Activated naive CD4-positive, alpha-beta T cell treated with anti-CD3 and anti-CD28 coated beads for 36 hours (primary cell): ENCODE measurements around the gene PCGF1. TPM values are rescaled to one million over a fixed set of nuclear protein-coding genes. Genes with fewer than 3 reads are reported as not detected.
A peak's percentile ranks its signal among the peaks of the same experiment; 100 is the strongest.

ENCODE experiments used
- CTCF ChIA-PET: fragments of 350-600 bp; sonication (Branson Sonifier 250); formaldehyde crosslinking; loops from one replicate; lab custom pipeline; 2021; ENCODE audit warnings: antibody characterized with exemption; lab: Charles Lee
- DNase-seq: peaks from one replicate; pipeline ENCODE4 v3.0.0-alpha.2; 2020
- H3K27ac Mint-ChIP-seq: one replicate; pipeline ENCODE4 v1.8.0; 2021; ENCODE audit warnings: mild to moderate bottlenecking, mixed read lengths
- H3K27me3 Mint-ChIP-seq: one replicate; pipeline ENCODE4 v1.8.0; 2021; ENCODE audit warnings: low read depth, mixed read lengths
- H3K36me3 Mint-ChIP-seq: one replicate; pipeline ENCODE4 v1.8.0; 2021; ENCODE audit warnings: low read depth, mixed read lengths
- H3K4me1 Mint-ChIP-seq: one replicate; pipeline ENCODE4 v1.8.0; 2021; ENCODE audit warnings: low read depth, mixed read lengths
- H3K4me3 Mint-ChIP-seq: one replicate; pipeline ENCODE4 v1.8.0; 2021; ENCODE audit warnings: mild to moderate bottlenecking, moderate library complexity, mixed read lengths
- H3K9me3 Mint-ChIP-seq: one replicate; pipeline ENCODE4 v1.8.0; 2021; ENCODE audit warnings: mixed read lengths
- intact Hi-C: fragments of 100-400 bp; cut with micrococcal nuclease; formaldehyde crosslinking; loops from one replicate; pipeline ENCODE4 v1.15.1; 2023
- total RNA-seq, 2 experiments: library from RNA; stranded (reverse); gene quantifications; one replicate each; pipeline ENCODE4 v1.2.3, GENCODE V29; 2021

The PCGF1 gene
- total RNA-seq, 2 experiments from 2014 or later = 21.1 to 24.4 TPM

DNA sequence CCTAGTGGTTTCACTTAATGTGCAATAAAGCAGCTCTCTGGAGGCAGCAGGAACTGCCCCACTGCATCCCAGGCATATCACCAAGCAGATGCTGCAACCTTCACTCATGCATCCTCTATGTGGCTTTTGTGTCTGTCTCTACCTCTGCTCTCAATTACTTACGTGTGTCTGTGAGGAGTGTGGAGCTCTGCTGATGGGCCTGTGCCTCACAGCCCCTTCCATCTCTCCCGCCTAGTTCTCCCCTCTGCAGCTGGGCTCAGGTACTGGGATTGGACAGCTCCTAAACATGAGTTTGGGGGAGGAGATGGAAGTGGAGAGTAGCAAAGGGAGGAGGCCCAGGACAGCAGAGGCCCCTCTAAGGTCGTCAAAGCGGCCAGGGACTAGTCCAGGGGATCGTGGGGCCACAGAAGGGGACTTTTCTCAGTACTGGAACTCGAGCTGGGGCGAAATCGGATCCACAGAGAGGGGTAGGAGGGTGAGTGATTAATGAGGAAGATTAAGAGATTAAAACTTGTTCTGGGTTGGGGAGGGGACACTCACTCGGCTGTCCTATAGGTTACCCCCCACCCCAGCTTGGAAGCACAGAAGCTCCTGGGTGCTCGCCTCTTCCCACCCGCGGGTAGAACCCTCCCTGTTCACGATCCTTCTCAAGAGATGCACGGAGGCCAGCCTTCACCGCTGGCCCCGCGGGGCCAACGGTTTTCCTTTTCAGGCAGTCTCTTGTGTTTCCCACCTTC, 6.0 kb downstream of the PCGF1 start:
- DNase-seq = no peak
- Mint-ChIP-seq H3K9me3 (no peaks in the 10 kb centered on the region), H3K4me3 (peak overlapping the region; percentile 36), H3K27me3 (peaks cover 70% of the 10 kb centered on the region), H3K27ac (no peak overlapping the region), H3K4me1 (peaks cover 53% of the 10 kb centered on the region), H3K36me3 (peaks cover 17% of the 10 kb centered on the region)
- CTCF ChIA-PET = interaction anchor here (0.6 to 4.8 kb wide), 5 partner anchors 13 to 1301 kb away, joined by 3 to 24 read pairs (median 10); partner anchors contain the start of genes CCDC142, TLX2 and TTC31
- intact Hi-C loops = loop anchor here (10.0 kb wide), 1 partner anchor 453 kb away; the partner anchor contains the start of gene POLE4

DNA sequence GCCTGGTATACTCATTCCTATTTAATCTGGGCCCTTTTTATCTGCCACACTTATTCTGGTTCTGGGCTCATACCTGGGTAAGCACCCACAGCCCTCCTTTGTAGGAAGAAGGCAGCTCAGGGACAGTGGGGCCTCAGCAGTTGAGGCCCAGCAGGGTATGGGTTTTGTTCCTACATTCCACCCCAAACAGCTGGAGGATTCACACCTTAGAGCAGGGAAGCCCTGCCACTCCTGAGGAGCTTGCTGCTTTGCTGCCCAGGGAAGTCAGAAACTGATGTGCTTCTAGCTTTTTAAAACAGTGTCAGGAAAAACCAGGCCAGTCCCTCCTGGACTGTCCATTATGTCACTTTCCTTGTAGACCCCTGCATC, 6.9 kb downstream of the PCGF1 start:
- Mint-ChIP-seq H3K27ac (no peak overlapping the region), H3K27me3 (peaks cover 70% of the 10 kb centered on the region), H3K9me3 (no peaks in the 10 kb centered on the region), H3K36me3 (peaks cover 13% of the 10 kb centered on the region), H3K4me3 (no peak overlapping the region), H3K4me1 (peaks cover 49% of the 10 kb centered on the region)
- DNase-seq = no peak
- intact Hi-C loops = loop anchor here (10.0 kb wide), 1 partner anchor 454 kb away; the partner anchor contains the start of gene POLE4
- CTCF ChIA-PET = interaction anchor here (0.6 to 3.7 kb wide), 5 partner anchors 14 to 86 kb away, joined by 3 to 24 read pairs (median 6); partner anchors contain the start of genes CCDC142, TLX2 and TTC31

GRCh38 chr2:74499940-74500577, 7.4 kb downstream of the PCGF1 start:
- H3K36me3 Mint-ChIP-seq = peaks cover 8% of the 10 kb centered on the region
- intact Hi-C loops = loop anchor here (5.0 to 10.0 kb wide), 2 partner anchors 32 to 455 kb away; partner anchors contain the start of gene POLE4
- DNase-seq = no peak
- CTCF ChIA-PET = interaction anchor here (0.6 to 3.7 kb wide), 5 partner anchors 15 to 87 kb away, joined by 3 to 24 read pairs (median 6); partner anchors contain the start of genes CCDC142, TLX2 and TTC31
- no peaks in the 10 kb centered on the region for H3K9me3 Mint-ChIP-seq
- peaks cover 46% of the 10 kb centered on the region for H3K4me1 Mint-ChIP-seq
- no peak overlapping the region for H3K4me3 Mint-ChIP-seq
- H3K27ac Mint-ChIP-seq = no peak overlapping the region
- H3K27me3 Mint-ChIP-seq = peaks cover 70% of the 10 kb centered on the region

DNA sequence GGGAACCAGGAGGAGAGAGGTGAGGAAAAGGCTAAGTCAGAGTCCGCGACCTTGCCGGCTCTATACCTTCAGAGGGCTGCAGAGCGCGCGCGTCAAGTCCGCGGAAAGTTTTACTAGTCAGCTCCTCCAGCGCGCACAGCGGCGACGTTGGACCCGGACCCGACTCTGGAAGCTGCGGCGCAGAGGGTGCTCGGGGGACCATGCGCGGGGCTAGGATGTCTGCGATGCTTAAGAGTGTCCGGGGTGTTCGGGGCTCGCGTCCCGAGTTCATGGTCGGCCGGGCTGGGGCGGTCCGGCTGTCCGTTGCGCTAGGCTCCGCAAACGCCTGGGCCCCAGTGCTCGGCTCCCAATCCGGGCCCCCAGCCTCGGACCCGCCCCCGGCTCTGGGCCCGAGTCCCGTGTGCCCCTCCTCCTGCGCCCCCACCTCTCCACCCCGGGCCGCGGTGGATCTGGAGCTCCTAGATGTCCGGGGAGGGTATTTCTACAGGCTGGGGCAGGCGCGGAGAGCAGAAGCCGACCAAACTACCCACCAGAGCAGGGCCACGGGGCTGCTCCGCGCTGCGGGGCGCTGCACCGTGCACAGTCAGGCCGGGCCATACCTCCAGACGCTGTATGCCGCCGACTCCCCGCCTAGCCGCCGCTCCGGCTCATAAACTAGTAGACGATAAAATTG, 8.1 kb downstream of the PCGF1 start, which contains the start of gene LBX2:
Gene LBX2, minus strand, starts transcription at position 337 of the 673 bp plus-strand sequence. Its CDS starts 66 bp downstream, at position 271.
- H3K4me3 Mint-ChIP-seq = peak within 1 kb of the TSS; percentile 67
- CTCF ChIA-PET = interaction anchor here (1.8 to 3.7 kb wide), 2 partner anchors 17 to 87 kb away, joined by 6 to 24 read pairs; partner anchors contain the start of genes CCDC142 and TTC31
- intact Hi-C loops = loop anchor here (5.0 kb wide), 1 partner anchor 33 kb away; no protein-coding TSS in a partner anchor
- peaks cover 40% of the 10 kb centered on the region for H3K4me1 Mint-ChIP-seq
- DNase-seq = peak; percentile 43
- H3K36me3 Mint-ChIP-seq = peaks cover 2% of the 10 kb centered on the region
- H3K9me3 Mint-ChIP-seq = no peaks in the 10 kb centered on the region
- peaks cover 66% of the 10 kb centered on the region for H3K27me3 Mint-ChIP-seq
- H3K27ac Mint-ChIP-seq = no peak within 1 kb of the TSS

- H3K9me3 Mint-ChIP-seq = no peaks in the 10 kb centered on the region
- peaks cover 59% of the 10 kb centered on the region for H3K27me3 Mint-ChIP-seq
- peaks cover 3% of the 10 kb centered on the region for H3K36me3 Mint-ChIP-seq
- DNase-seq = peak; percentile 45
- peak overlapping the region; percentile 67 for H3K4me3 Mint-ChIP-seq
- no peak overlapping the region for H3K27ac Mint-ChIP-seq
- CTCF ChIA-PET = interaction anchor here (1.0 to 3.7 kb wide), 3 partner anchors 17 to 88 kb away, joined by 3 to 24 read pairs (median 6); partner anchors contain the start of genes CCDC142 and TTC31
- intact Hi-C loops = loop anchor here (1.0 to 5.0 kb wide), 3 partner anchors 18 to 89 kb away; no protein-coding TSS in a partner anchor
- peaks cover 34% of the 10 kb centered on the region for H3K4me1 Mint-ChIP-seq
Measured at GRCh38 chr2:74498500-74499266, 8.8 kb downstream of the PCGF1 start.

- DNase-seq = no peak
- H3K27me3 Mint-ChIP-seq = peaks cover 51% of the 10 kb centered on the region
- no peak overlapping the region for H3K27ac Mint-ChIP-seq
- peak overlapping the region; percentile 67 for H3K4me3 Mint-ChIP-seq
- intact Hi-C loops = loop anchor here (1.0 to 5.0 kb wide), 3 partner anchors 18 to 89 kb away; no protein-coding TSS in a partner anchor
- peaks cover 30% of the 10 kb centered on the region for H3K4me1 Mint-ChIP-seq
- peaks cover 6% of the 10 kb centered on the region for H3K36me3 Mint-ChIP-seq
- CTCF ChIA-PET = interaction anchor here (1.0 kb wide), 1 partner anchor 47 kb away, joined by 3 read pairs; no protein-coding TSS in a partner anchor
- H3K9me3 Mint-ChIP-seq = no peaks in the 10 kb centered on the region
Measured at GRCh38 chr2:74497777-74498499, 9.6 kb downstream of the PCGF1 start.

- intact Hi-C loops = loop anchor here (5.0 kb wide), 1 partner anchor 35 kb away; no protein-coding TSS in a partner anchor
- no peak for DNase-seq
- Mint-ChIP-seq H3K27me3 (peaks cover 44% of the 10 kb centered on the region), H3K4me1 (peaks cover 24% of the 10 kb centered on the region), H3K27ac (no peak overlapping the region), H3K4me3 (peak overlapping the region; percentile 67), H3K36me3 (peaks cover 9% of the 10 kb centered on the region), H3K9me3 (no peaks in the 10 kb centered on the region)
- CTCF ChIA-PET = interaction anchor here (1.0 kb wide), 1 partner anchor 48 kb away, joined by 3 read pairs; no protein-coding TSS in a partner anchor
Measured at GRCh38 chr2:74496997-74497776, 10.3 kb downstream of the PCGF1 start.

- no peak for DNase-seq
- Mint-ChIP-seq H3K36me3 (peaks cover 15% of the 10 kb centered on the region), H3K27ac (no peak overlapping the region), H3K27me3 (peaks cover 26% of the 10 kb centered on the region), H3K4me1 (peaks cover 21% of the 10 kb centered on the region), H3K4me3 (no peak overlapping the region), H3K9me3 (no peaks in the 10 kb centered on the region)
- intact Hi-C loops = loop anchor here (5.0 kb wide), 1 partner anchor 37 kb away; no protein-coding TSS in a partner anchor
- CTCF ChIA-PET = interaction anchor here (3.9 kb wide), 1 partner anchor 92 kb away, joined by 21 read pairs; no protein-coding TSS in a partner anchor
Measured at GRCh38 chr2:74495440-74495839, 12.1 kb downstream of the PCGF1 start.

- no peak for DNase-seq
- peaks cover 12% of the 10 kb centered on the region for H3K27me3 Mint-ChIP-seq
- intact Hi-C loops = no loop called here
- no peak overlapping the region for H3K27ac Mint-ChIP-seq
- no peaks in the 10 kb centered on the region for H3K9me3 Mint-ChIP-seq
- peaks cover 19% of the 10 kb centered on the region for H3K36me3 Mint-ChIP-seq
- H3K4me1 Mint-ChIP-seq = peaks cover 11% of the 10 kb centered on the region
- no peak overlapping the region for H3K4me3 Mint-ChIP-seq
- CTCF ChIA-PET = interaction anchor here (0.6 to 3.9 kb wide), 3 partner anchors 50 to 98 kb away, joined by 3 to 21 read pairs (median 4); no protein-coding TSS in a partner anchor
Measured at GRCh38 chr2:74493546-74493945, 13.9 kb downstream of the PCGF1 start.
